Measurements from ENCODE around the gene PPP2R5A. TPM values are rescaled to one million over a fixed set of nuclear protein-coding genes. Genes with fewer than 3 reads are reported as not detected.

Gene PPP2R5A
- total and polyA plus RNA-seq, 2 of the 8 experiments (the other 6 are each of a cell fraction or from before 2014, with no cell fraction given) = 14.6 to 36.3 TPM

- no peak for TF ChIP-seq CTCF (IDR thresholded peaks at IDR 0.05; ENCODE audit: control extremely low read depth in 1 of 3, insufficient read depth in 1 of 3, low read depth in 1 of 3, low read length in 3 of 3)
- TF ChIP-seq KDM1A (IDR thresholded peaks at IDR 0.05; ENCODE audit: borderline replicate concordance, low read length) = no peak
- TF ChIP-seq USF2 (IDR thresholded peaks at IDR 0.05; ENCODE audit: low read length) = no peak
Observed at GRCh38 chr1:212286556-212287131, 1.4 kb downstream of the PPP2R5A start (continued).
